Stomach (tissue), 4 donors: ENCODE results near the gene DNAJA3.

Experiments
- EP300 ChIP-seq: sonication (generic); formaldehyde crosslinking; IDR thresholded peaks from one replicate; pipeline ENCODE4 v1.6.1; 2017; ENCODE audit warnings: antibody characterized with exemption
- POLR2A ChIP-seq, 4 donors: fragments of 450-650 bp; IDR thresholded peaks; one replicate each; pipeline ENCODE4 v1.6.1; 2016; ENCODE audit warnings: antibody characterized with exemption in 4 of 4, control low read depth in 2 of 4, mild to moderate bottlenecking in 1 of 4, moderate library complexity in 1 of 4
- TF ChIP-seq, protein P1 (sequence below), 7 experiments: fragments of 450-650 bp in 4 of 7; fragments of 200-600 bp in 3 of 7; sonication (generic) in 3 of 7; IDR thresholded peaks; one replicate each; pipeline ENCODE4 v1.5.1; 2016 to 2019; ENCODE audit warnings: antibody characterized with exemption in 7 of 7, control low read depth in 2 of 7, mild to moderate bottlenecking in 1 of 7

DNA sequence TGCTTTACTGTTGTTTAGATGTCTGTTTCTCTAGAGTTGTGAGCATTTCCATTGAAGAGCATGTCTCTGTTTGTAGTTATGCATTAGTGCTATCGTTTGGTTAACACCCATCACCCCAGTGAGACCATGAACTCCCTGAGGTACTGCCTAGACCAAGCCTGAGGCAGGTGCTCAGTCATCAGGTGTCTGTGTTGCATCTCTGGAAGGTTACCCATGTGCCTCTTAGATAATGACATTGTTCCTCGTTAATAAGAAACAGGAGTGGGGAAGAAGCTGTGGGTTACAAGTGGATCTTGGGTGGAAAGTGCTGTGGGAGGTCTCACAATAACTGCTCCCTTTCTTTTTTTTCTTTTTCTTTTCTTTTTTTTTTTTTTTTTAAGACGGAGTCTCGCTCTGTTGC lies 18.3 kb downstream of the DNAJA3 start:
- TF ChIP-seq, protein P1, sequence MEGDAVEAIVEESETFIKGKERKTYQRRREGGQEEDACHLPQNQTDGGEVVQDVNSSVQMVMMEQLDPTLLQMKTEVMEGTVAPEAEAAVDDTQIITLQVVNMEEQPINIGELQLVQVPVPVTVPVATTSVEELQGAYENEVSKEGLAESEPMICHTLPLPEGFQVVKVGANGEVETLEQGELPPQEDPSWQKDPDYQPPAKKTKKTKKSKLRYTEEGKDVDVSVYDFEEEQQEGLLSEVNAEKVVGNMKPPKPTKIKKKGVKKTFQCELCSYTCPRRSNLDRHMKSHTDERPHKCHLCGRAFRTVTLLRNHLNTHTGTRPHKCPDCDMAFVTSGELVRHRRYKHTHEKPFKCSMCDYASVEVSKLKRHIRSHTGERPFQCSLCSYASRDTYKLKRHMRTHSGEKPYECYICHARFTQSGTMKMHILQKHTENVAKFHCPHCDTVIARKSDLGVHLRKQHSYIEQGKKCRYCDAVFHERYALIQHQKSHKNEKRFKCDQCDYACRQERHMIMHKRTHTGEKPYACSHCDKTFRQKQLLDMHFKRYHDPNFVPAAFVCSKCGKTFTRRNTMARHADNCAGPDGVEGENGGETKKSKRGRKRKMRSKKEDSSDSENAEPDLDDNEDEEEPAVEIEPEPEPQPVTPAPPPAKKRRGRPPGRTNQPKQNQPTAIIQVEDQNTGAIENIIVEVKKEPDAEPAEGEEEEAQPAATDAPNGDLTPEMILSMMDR (IDR thresholded peaks at IDR 0.05), result no peak
- TF ChIP-seq POLR2A (IDR thresholded peaks at IDR 0.05), result no peak
- no peak for TF ChIP-seq EP300
